Panc1 (cell line): Measurements from ENCODE around the gene FRYL. TPM values are rescaled to one million over a fixed set of nuclear protein-coding genes. Genes with fewer than 3 reads are reported as not detected.

Source experiments
- ATAC-seq: fragments of 200-7000 bp; cut with Tn5 transposase; 2 replicates; pipeline ENCODE4 v1.9.1; 2020; ENCODE audit warnings: mild to moderate bottlenecking, moderate library complexity
- BruUV-seq: library from RNA; stranded (reverse); fragments of 400-500 nt; replicated peaks from 2 replicates; lab custom pipeline; 2021; lab: Mats Ljungman, UMichigan
- CTCF ChIA-PET: fragments of 300-600 bp; sonication (Branson Sonifier 250); formaldehyde crosslinking; loops from one replicate; lab custom pipeline; 2022; ENCODE audit warnings: antibody characterized with exemption; lab: Charles Lee
- POLR2A ChIA-PET: fragments of 300-600 bp; sonication (Branson Sonifier 250); formaldehyde crosslinking; loops from one replicate; lab custom pipeline; 2022; ENCODE audit warnings: antibody characterized with exemption; lab: Charles Lee
- DNase-seq: peaks from one replicate; pipeline ENCODE4 v3.0.0-alpha.2; 2010; ENCODE audit warnings: low read depth, low spot score
- H3K27ac ChIP-seq: 2 replicates; pipeline ENCODE4 v1.5.1; 2011; ENCODE audit warnings: mild to moderate bottlenecking, low read length, inconsistent platforms
- H3K27me3 ChIP-seq: fragments of 200-500 bp; sonication (Bioruptor generic); 2 replicates; pipeline ENCODE4 v1.6.0; 2014; ENCODE audit warnings: low read length, inconsistent platforms; ENCODE audit not compliant: control insufficient read depth, insufficient read depth
- H3K36me3 ChIP-seq: fragments of 200-500 bp; sonication (Bioruptor generic); 2 replicates; pipeline ENCODE4 v1.5.1; 2014; ENCODE audit warnings: inconsistent platforms, mild to moderate bottlenecking, low read length, moderate library complexity; ENCODE audit not compliant: control insufficient read depth, insufficient read depth
- H3K4me1 ChIP-seq: 2 replicates; pipeline ENCODE4 v1.5.1; 2011; ENCODE audit warnings: inconsistent platforms, mild to moderate bottlenecking, low read length, moderate library complexity; ENCODE audit not compliant: control insufficient read depth, insufficient read depth
- H3K4me3 ChIP-seq, 2 experiments: 2 replicates each; pipeline ENCODE4 v1.5.1; 2011 to 2012; ENCODE audit warnings: low read depth in 2 of 2, low read length in 2 of 2, mild to moderate bottlenecking in 2 of 2, inconsistent platforms in 1 of 2, moderate library complexity in 1 of 2
- H3K9me3 ChIP-seq: fragments of 200-500 bp; sonication (Bioruptor generic); 2 replicates; pipeline ENCODE4 v1.5.1; 2014; ENCODE audit warnings: low read depth, mild to moderate bottlenecking, inconsistent platforms, low read length, moderate library complexity; ENCODE audit not compliant: control insufficient read depth, insufficient read depth
- POLR2AphosphoS5 ChIP-seq: IDR thresholded peaks from 2 replicates; pipeline ENCODE4 v1.6.1; 2012; ENCODE audit warnings: mild to moderate bottlenecking, low read depth, low read length, moderate library complexity
- SIN3A ChIP-seq: IDR thresholded peaks from 2 replicates; pipeline ENCODE4 v1.6.1; 2012; ENCODE audit warnings: low read depth, mild to moderate bottlenecking, low read length, moderate library complexity, borderline replicate concordance; ENCODE audit not compliant: insufficient read depth
- TCF7L2 ChIP-seq: IDR thresholded peaks from 2 replicates; pipeline ENCODE4 v1.6.1; 2011; ENCODE audit warnings: mild to moderate bottlenecking, low read depth, low read length, inconsistent platforms
- in situ Hi-C: cut with HindIII; loops from 2 replicates; pipeline ENCODE4 v1.10.0; 2016; ENCODE audit warnings: low sequenced_read_pairs, low pct_unique_long_range_greater_than_20kb
- intact Hi-C: fragments of 100-400 bp; cut with micrococcal nuclease; formaldehyde crosslinking; loops from one replicate; pipeline ENCODE4 v1.10.0; 2022; ENCODE audit not compliant: unreplicated experiment
- total RNA-seq: library from RNA; stranded (reverse); gene quantifications from one replicate; pipeline ENCODE4 v1.2.1, GENCODE V29; 2021; ENCODE audit not compliant: unreplicated experiment
- TF ChIP-seq, protein P1 (sequence below), 2 experiments: IDR thresholded peaks; 2 replicates each; pipeline ENCODE4 v1.6.1; 2011 to 2012; ENCODE audit warnings: low read depth in 2 of 2, control low read depth in 1 of 2, low read length in 1 of 2, mild to moderate bottlenecking in 1 of 2, moderate library complexity in 1 of 2; ENCODE audit not compliant: insufficient read depth in 1 of 2
- TF ChIP-seq, protein P2 (sequence below): fragments of 450-650 bp; IDR thresholded peaks from 2 replicates; pipeline ENCODE4 v1.5.1; 2017; ENCODE audit warnings: mild to moderate bottlenecking

FRYL gene
- total RNA-seq, 1 experiment from 2014 or later, result 47.5 TPM

- in situ Hi-C loops, result no loop called here
- TF ChIP-seq, protein P1, sequence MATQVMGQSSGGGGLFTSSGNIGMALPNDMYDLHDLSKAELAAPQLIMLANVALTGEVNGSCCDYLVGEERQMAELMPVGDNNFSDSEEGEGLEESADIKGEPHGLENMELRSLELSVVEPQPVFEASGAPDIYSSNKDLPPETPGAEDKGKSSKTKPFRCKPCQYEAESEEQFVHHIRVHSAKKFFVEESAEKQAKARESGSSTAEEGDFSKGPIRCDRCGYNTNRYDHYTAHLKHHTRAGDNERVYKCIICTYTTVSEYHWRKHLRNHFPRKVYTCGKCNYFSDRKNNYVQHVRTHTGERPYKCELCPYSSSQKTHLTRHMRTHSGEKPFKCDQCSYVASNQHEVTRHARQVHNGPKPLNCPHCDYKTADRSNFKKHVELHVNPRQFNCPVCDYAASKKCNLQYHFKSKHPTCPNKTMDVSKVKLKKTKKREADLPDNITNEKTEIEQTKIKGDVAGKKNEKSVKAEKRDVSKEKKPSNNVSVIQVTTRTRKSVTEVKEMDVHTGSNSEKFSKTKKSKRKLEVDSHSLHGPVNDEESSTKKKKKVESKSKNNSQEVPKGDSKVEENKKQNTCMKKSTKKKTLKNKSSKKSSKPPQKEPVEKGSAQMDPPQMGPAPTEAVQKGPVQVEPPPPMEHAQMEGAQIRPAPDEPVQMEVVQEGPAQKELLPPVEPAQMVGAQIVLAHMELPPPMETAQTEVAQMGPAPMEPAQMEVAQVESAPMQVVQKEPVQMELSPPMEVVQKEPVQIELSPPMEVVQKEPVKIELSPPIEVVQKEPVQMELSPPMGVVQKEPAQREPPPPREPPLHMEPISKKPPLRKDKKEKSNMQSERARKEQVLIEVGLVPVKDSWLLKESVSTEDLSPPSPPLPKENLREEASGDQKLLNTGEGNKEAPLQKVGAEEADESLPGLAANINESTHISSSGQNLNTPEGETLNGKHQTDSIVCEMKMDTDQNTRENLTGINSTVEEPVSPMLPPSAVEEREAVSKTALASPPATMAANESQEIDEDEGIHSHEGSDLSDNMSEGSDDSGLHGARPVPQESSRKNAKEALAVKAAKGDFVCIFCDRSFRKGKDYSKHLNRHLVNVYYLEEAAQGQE (IDR thresholded peaks at IDR 0.05; ENCODE audit: insufficient read depth in 1 of 2, low read depth in 2 of 2, low read length in 1 of 2), result no peak
- TF ChIP-seq POLR2AphosphoS5, result no peak
- TF ChIP-seq, protein P2, sequence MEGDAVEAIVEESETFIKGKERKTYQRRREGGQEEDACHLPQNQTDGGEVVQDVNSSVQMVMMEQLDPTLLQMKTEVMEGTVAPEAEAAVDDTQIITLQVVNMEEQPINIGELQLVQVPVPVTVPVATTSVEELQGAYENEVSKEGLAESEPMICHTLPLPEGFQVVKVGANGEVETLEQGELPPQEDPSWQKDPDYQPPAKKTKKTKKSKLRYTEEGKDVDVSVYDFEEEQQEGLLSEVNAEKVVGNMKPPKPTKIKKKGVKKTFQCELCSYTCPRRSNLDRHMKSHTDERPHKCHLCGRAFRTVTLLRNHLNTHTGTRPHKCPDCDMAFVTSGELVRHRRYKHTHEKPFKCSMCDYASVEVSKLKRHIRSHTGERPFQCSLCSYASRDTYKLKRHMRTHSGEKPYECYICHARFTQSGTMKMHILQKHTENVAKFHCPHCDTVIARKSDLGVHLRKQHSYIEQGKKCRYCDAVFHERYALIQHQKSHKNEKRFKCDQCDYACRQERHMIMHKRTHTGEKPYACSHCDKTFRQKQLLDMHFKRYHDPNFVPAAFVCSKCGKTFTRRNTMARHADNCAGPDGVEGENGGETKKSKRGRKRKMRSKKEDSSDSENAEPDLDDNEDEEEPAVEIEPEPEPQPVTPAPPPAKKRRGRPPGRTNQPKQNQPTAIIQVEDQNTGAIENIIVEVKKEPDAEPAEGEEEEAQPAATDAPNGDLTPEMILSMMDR, result no peak
- TF ChIP-seq TCF7L2, result no peak
- no peak for TF ChIP-seq SIN3A
- POLR2A ChIA-PET, result no interaction called here
- Histone ChIP-seq H3K27ac (no peak overlapping the region), H3K4me3 (no peak overlapping the region), H3K9me3 (no peaks in the 10 kb centered on the region), H3K4me1 (no peaks in the 10 kb centered on the region; the same call in 1 of the 2 replicates), H3K36me3 (no peaks in the 10 kb centered on the region), H3K27me3 (no peaks in the 10 kb centered on the region)
- CTCF ChIA-PET, result no interaction called here
- DNase-seq (no peak), ATAC-seq (no peak)
- intact Hi-C loops, result no loop called here
- no TSS peak for BruUV-seq
Measured at GRCh38 chr4:48645225-48645794, 134.8 kb downstream of the FRYL start.

GRCh38 chr4:48642421-48643374, 137.4 kb downstream of the FRYL start:
- Histone ChIP-seq H3K4me1 (no peaks in the 10 kb centered on the region; the same call in 1 of the 2 replicates), H3K27me3 (no peaks in the 10 kb centered on the region), H3K36me3 (no peaks in the 10 kb centered on the region), H3K27ac (no peak overlapping the region), H3K4me3 (no peak overlapping the region), H3K9me3 (no peaks in the 10 kb centered on the region)
- in situ Hi-C loops, result no loop called here
- ChIA-PET CTCF (interaction anchor here (0.5 kb wide), 1 partner anchor 364 kb away, joined by 3 read pairs; no protein-coding TSS in a partner anchor), POLR2A (no interaction called here)
- DNase-seq, result no peak
- no TSS peak for BruUV-seq
- no peak for TF ChIP-seq TCF7L2
- intact Hi-C loops, result no loop called here
- ATAC-seq, result no peak
